GM18951 (cell line): ENCODE results near the gene JARID2.

Experiments
- POLR2A ChIP-seq: IDR thresholded peaks from 4 replicates; pipeline ENCODE4 v1.6.1; 2011; ENCODE audit warnings: mild to moderate bottlenecking; ENCODE audit not compliant: insufficient read length, insufficient read depth; ENCODE audit errors: extremely low read depth
- in situ Hi-C: fragments of 300-500 bp; cut with MboI; formaldehyde crosslinking; loops from one replicate; pipeline ENCODE4 v1.12.0; 2022; ENCODE audit warnings: low sequenced_read_pairs, mixed read lengths, inconsistent platforms; ENCODE audit not compliant: unreplicated experiment

JARID2 gene

GRCh38 chr6:15352845-15353244 lies 107.0 kb downstream of the JARID2 start:
- in situ Hi-C loops = no loop called here
- no peak for TF ChIP-seq POLR2A

DNA sequence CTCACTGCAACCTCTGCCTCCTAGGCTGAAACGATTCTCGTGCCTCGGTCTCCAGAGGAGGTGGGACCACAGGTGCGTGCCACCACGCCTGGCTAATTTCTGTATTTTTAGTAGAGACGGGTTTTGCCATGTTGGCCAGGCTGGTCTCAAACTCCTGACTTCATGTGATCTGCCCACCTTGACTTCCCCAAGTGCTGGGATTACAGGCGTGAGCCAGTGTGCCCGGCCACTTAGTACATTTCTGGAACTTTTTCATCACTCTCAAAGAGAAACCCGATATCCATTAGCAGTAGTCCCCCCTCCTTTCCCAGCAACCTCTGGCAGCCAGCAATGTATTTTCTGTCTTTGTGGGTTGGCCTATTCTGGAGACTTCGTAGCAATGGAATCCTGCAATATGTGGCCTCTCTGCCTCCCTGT lies 109.8 kb downstream of the JARID2 start:
- TF ChIP-seq POLR2A = no peak
- in situ Hi-C loops = no loop called here

DNA sequence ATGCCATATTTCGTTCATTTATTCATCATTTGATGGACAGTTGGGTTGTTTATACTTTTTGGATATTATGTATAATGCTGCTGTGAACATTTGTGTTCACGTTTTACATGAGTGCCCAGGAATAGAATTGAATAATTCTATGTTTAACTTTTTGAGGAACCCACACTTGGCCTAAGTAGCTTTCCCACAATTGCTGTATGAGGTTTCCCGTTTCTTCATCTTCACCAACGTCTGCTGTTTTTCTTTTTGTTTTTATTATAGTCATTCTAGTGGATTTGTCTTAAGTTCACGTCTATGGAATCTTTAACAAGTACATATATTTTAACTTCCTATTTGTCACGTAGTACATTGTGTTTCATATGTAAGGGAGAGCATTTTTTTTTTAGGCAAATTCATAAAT lies 110.3 kb downstream of the JARID2 start:
- in situ Hi-C loops = no loop called here

DNA sequence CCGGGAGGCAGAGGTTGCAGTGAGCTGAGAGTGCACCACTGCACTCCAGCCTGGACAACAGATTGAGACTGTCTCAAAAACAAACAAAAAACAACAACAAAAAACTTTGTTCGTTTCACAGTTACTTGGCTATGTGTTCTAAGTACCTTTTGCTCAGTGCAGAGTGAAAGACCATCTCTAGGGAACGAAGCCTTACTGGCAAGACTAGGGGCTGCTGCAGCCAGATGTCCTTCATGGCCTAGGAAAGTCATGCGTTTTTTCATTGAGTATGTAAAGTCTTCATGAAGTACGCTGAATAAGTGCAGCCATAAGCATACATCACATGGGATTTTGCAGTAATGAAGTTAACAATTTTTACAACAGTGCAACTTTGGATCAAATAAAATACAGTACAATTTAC lies 111.1 kb downstream of the JARID2 start:
- in situ Hi-C loops = no loop called here
- no peak for TF ChIP-seq POLR2A

More for the DNA sequence above, 110.3 kb downstream of the JARID2 start:
- no peak for TF ChIP-seq POLR2A

GRCh38 chr6:15357782-15358181 lies 111.9 kb downstream of the JARID2 start:
- no peak for TF ChIP-seq POLR2A
- in situ Hi-C loops = no loop called here

- TF ChIP-seq POLR2A = no peak
- in situ Hi-C loops = no loop called here
These were observed 112.9 kb downstream of the JARID2 start for GRCh38 chr6:15358579-15359327.

DNA sequence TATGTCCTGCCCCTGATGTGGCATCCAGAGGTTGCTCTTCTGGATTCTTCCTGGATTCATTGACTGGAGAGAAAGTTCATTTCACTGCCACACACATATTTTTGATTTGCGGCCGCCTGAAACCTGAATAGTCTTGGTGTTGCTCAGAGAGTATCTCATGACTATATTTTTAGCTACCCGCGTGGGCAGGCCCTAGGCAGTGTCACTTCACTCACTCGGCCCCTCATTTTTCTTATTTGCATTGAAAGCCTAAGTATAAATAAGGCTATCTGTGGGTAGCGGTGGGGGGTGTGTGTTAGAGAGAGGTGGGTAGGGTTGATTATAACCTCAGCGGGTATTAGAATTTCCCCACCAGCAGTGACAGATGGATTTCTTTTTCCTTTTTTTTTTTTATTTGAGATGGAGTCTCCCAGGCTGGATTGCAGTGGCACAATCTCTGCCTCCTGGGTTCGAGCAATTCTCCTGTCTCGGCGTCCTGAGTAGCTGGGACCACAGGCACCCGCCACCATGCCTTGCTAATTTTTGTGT lies 113.5 kb downstream of the JARID2 start:
- in situ Hi-C loops = no loop called here
- TF ChIP-seq POLR2A = no peak

GRCh38 chr6:15360300-15360699 lies 114.4 kb downstream of the JARID2 start:
- in situ Hi-C loops = no loop called here
- no peak for TF ChIP-seq POLR2A

DNA sequence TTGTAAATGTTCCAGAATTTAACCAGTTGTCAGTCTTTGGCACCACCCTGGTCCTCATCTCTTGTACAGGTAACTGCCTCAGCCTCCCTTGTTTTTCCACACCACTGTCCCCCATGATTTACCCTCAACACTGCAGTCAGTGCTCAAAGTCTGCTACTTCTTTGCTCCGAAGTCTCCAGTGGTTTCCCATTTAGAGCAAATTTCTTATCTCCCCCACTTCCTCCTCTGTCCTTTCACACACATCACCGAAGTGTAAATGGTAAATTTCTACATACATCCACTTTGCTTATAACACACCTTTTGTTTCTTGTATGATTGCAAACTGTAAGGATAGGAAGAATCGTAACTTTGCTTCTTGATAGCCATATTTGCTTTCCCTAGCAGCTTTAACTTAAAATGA lies 115.3 kb downstream of the JARID2 start:
- no peak for TF ChIP-seq POLR2A
- in situ Hi-C loops = no loop called here

DNA sequence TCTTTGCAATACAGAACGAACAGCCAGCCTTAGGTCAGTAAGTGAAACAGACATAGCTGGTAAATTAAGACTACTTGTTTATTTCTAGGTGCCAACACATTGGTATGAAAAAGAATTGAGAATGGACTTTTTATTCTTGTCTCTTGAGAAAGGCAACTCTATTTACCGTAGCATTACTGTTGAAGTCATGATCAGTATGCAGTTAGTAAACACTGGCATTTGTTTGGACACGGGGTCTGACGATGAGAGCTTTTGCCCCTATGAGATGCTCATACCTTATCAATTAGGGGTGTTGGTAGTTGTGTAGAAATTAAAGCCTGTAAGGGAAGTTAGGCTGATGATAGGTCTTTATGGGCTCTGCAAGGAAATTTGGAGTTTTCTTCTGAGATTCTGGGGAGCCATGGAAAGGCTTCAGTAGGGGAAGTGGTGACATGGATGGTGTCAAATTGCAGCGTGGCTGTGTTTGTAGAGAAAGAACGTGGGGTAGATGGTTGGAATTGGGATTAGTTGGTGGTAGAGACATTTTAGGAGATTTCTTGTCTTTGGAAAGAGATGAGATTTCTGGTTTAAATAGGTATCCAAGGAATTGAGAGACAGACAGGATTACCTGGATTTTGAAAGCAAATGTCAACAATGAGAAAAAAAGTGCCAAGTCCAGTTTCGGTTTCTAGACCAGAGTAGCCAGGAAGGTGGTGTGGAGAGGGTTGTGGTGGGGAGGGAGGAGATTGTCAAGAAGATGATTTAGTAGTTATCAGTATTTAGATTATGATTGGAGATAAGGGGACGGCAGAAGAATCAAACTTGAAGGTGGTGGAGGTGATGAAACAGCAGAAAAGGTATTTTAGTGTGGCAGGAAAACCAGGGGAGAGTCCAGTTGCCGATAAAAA lies 116.6 kb downstream of the JARID2 start:
- in situ Hi-C loops = no loop called here
- TF ChIP-seq POLR2A = no peak

GRCh38 chr6:15363164-15363522 lies 117.3 kb downstream of the JARID2 start:
- no peak for TF ChIP-seq POLR2A
- in situ Hi-C loops = no loop called here

DNA sequence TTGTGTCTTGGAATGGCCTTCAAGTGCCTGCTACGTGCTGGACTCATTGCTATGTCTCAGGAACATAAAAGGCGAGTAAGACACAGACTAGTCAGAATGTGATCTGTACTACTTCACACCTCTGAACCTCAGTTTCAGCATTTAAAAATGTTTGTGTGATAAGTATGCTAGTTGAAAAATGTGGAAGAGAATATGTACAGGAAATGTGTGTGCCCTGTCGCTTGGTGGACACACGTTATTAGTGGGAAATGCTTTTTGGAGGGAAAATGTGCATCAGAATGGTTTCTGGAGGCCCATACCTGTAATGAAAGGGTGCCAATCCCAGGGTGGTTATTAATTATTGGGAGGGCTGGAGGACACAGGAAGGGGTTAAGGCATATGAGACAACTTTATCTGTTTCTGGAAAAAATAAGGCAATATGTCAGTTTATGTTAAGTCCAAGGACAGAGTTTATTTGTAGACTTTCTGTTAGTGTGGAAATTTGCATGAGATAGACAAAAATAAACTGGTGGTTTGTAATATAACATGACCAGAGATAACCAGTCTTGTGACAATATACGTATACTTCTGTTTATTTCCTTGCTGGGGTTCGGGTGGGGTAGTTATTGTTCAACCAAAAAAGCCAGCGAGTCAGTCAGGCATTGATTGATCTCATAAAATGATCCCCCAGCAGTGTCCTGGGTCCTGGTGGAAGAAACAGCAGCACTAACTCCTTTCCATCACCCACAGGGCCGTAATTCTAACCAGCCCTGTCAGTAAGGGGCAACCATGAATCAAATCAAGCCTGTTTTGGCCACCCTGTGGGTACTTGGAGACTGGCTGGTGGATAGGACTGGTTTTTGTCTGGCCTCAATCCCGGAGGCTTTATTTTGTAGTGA lies 117.9 kb downstream of the JARID2 start:
- in situ Hi-C loops = no loop called here
- TF ChIP-seq POLR2A = peak; percentile 26

DNA sequence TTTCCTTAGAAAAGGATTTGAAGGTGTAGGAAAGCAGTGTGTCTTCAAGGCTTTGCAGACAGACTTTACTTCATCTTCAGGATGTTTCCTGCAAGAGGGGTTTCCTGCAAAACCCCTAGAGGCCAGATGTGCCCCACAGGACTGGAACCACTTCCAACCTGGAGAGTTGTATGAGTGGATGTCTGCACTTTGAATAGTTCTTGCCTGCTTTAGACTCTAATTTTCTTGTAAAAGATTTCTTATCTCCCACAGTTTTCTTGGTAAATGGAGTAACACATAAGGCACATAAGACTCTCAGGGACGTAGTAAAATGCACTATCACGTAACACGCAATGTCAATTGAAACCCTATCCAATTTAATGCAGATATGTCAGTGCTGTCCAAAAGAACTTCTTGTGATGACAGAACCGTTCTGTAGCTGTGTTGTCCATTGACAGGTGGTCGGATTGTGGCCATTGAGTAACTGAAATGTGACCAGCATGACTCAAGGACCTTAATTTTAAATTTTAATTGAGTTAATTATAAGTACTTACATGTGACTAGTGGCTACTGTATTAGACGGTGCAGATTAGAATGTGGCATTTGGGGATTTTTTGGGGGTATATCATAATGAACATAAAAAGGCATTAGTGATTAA lies 118.7 kb downstream of the JARID2 start:
- in situ Hi-C loops = no loop called here
- no peak for TF ChIP-seq POLR2A

DNA sequence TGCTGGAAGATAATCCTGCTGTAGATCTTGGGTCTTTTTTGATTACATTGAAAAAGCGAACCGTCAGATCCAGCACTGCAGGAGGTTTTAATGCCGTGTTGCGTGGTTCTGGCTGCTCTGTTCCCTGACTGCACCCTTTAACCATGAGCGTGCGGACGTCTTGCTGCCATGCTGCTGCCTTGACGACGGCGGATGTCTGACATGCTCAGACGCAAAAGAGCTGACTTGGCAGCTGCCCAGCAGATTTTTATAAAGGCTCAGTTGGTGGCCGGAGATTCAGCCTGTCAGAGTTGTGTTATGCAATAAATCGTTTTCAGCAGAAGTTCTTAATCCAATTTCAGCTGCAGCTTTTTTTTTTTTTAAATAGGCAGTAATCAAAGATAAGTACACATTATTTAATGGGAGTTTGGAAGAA lies 119.4 kb downstream of the JARID2 start:
- in situ Hi-C loops = no loop called here

More for the DNA sequence above, 119.4 kb downstream of the JARID2 start:
- no peak for TF ChIP-seq POLR2A
